ENCODE results near the gene RILPL1. TPM values are rescaled to one million over a fixed set of nuclear protein-coding genes. Genes with fewer than 3 reads are reported as not detected.
A peak's percentile ranks its signal among the peaks of the same experiment; 100 is the strongest.

The RILPL1 gene
- total RNA-seq, 1 donor = 16.3 TPM

GRCh38 chr12:123478069-123478468 lies 55.5 kb downstream of the RILPL1 start:
- H3K4me1 ChIP-seq (ENCODE audit: insufficient read depth, low read length) = peaks cover 21% of the 10 kb centered on the region
- no peak overlapping the region for H2AFZ ChIP-seq (ENCODE audit: low read length)
- peaks cover 10% of the 10 kb centered on the region for H3K36me3 ChIP-seq (ENCODE audit: insufficient read depth, low read length)
- H3K9me3 ChIP-seq (ENCODE audit: low read depth, low read length) = no peaks in the 10 kb centered on the region
- H3K27ac ChIP-seq (ENCODE audit: low read depth, low read length) = peak overlapping the region; percentile 83
- no peak for TF ChIP-seq CTCF (IDR thresholded peaks at IDR 0.05; ENCODE audit: extremely low read depth, low read depth, low read length)
- no peaks in the 10 kb centered on the region for H4K20me1 ChIP-seq (ENCODE audit: insufficient read depth, low read length)
- no peak overlapping the region for H3K4me2 ChIP-seq (ENCODE audit: insufficient read depth, low read length)
- no peak for DNase-seq (ENCODE audit: insufficient read length, low spot score, missing footprints)
- H3K4me3 ChIP-seq (ENCODE audit: insufficient read depth, low read length) = no peak overlapping the region
- H3K79me2 ChIP-seq (ENCODE audit: insufficient read depth, low read length) = peaks cover 3% of the 10 kb centered on the region
- no peaks in the 10 kb centered on the region for H3K27me3 ChIP-seq (ENCODE audit: insufficient read depth, low read length)

- Histone ChIP-seq H3K4me3 (ENCODE audit: insufficient read depth, low read length) (no peak overlapping the region), H3K9me3 (ENCODE audit: low read depth, low read length) (no peaks in the 10 kb centered on the region), H3K79me2 (ENCODE audit: insufficient read depth, low read length) (peaks cover 11% of the 10 kb centered on the region), H3K27ac (ENCODE audit: low read depth, low read length) (peak overlapping the region; percentile 4), H3K4me2 (ENCODE audit: insufficient read depth, low read length) (no peak overlapping the region), H4K20me1 (ENCODE audit: insufficient read depth, low read length) (peaks cover 9% of the 10 kb centered on the region), H3K36me3 (ENCODE audit: insufficient read depth, low read length) (peaks cover 36% of the 10 kb centered on the region), H3K27me3 (ENCODE audit: insufficient read depth, low read length) (no peaks in the 10 kb centered on the region), H2AFZ (ENCODE audit: low read length) (no peak overlapping the region), H3K4me1 (ENCODE audit: insufficient read depth, low read length) (peaks cover 28% of the 10 kb centered on the region)
- peak; percentile 23 for DNase-seq (ENCODE audit: insufficient read length, low spot score, missing footprints)
- no peak for TF ChIP-seq CTCF (IDR thresholded peaks at IDR 0.05; ENCODE audit: extremely low read depth, low read depth, low read length)
Observed at GRCh38 chr12:123475246-123475703, 58.2 kb downstream of the RILPL1 start.

GRCh38 chr12:123474485-123475245 lies 58.9 kb downstream of the RILPL1 start:
- H3K4me1 ChIP-seq (ENCODE audit: insufficient read depth, low read length) = peaks cover 25% of the 10 kb centered on the region
- H4K20me1 ChIP-seq (ENCODE audit: insufficient read depth, low read length) = peaks cover 9% of the 10 kb centered on the region
- H2AFZ ChIP-seq (ENCODE audit: low read length) = no peak overlapping the region
- H3K27ac ChIP-seq (ENCODE audit: low read depth, low read length) = peak overlapping the region; percentile 4
- H3K4me3 ChIP-seq (ENCODE audit: insufficient read depth, low read length) = no peak overlapping the region
- peaks cover 14% of the 10 kb centered on the region for H3K79me2 ChIP-seq (ENCODE audit: insufficient read depth, low read length)
- H3K4me2 ChIP-seq (ENCODE audit: insufficient read depth, low read length) = no peak overlapping the region
- H3K36me3 ChIP-seq (ENCODE audit: insufficient read depth, low read length) = peaks cover 36% of the 10 kb centered on the region
- peak; percentile 30 for DNase-seq (ENCODE audit: insufficient read length, low spot score, missing footprints)
- H3K27me3 ChIP-seq (ENCODE audit: insufficient read depth, low read length) = no peaks in the 10 kb centered on the region
- TF ChIP-seq CTCF (IDR thresholded peaks at IDR 0.05; ENCODE audit: extremely low read depth, low read depth, low read length) = no peak
- no peaks in the 10 kb centered on the region for H3K9me3 ChIP-seq (ENCODE audit: low read depth, low read length)

GRCh38 chr12:123472438-123472849 lies 61.1 kb downstream of the RILPL1 start:
- no peaks in the 10 kb centered on the region for H3K9me3 ChIP-seq (ENCODE audit: low read depth, low read length)

More at GRCh38 chr12:123472438-123472849, 61.1 kb downstream of the RILPL1 start:
- Histone ChIP-seq H2AFZ (ENCODE audit: low read length) (no peak overlapping the region), H3K27ac (ENCODE audit: low read depth, low read length) (no peak overlapping the region), H4K20me1 (ENCODE audit: insufficient read depth, low read length) (peaks cover 9% of the 10 kb centered on the region), H3K4me1 (ENCODE audit: insufficient read depth, low read length) (peaks cover 7% of the 10 kb centered on the region), H3K4me3 (ENCODE audit: insufficient read depth, low read length) (no peak overlapping the region), H3K79me2 (ENCODE audit: insufficient read depth, low read length) (peaks cover 22% of the 10 kb centered on the region), H3K27me3 (ENCODE audit: insufficient read depth, low read length) (no peaks in the 10 kb centered on the region), H3K4me2 (ENCODE audit: insufficient read depth, low read length) (no peak overlapping the region), H3K36me3 (ENCODE audit: insufficient read depth, low read length) (peaks cover 32% of the 10 kb centered on the region)
- peak; percentile 10 for DNase-seq (ENCODE audit: insufficient read length, low spot score, missing footprints)
- TF ChIP-seq CTCF (IDR thresholded peaks at IDR 0.05; ENCODE audit: extremely low read depth, low read depth, low read length) = no peak
